Brain microvascular endothelial cell (primary cell): ENCODE measurements around the gene GNG13.

ENCODE experiments used
- DNase-seq: peaks from one replicate; pipeline ENCODE4 v3.0.0-alpha.2; 2020
- H3K27ac ChIP-seq: fragments of 250-450 bp; sonication (Bioruptor Pico); 2 replicates; pipeline ENCODE4 v1.5.1; 2020; ENCODE audit warnings: mild to moderate bottlenecking, moderate library complexity
- H3K27me3 ChIP-seq: fragments of 250-450 bp; sonication (Bioruptor Pico); replicated peaks from 2 replicates; pipeline ENCODE4 v1.5.1; 2020; ENCODE audit warnings: mild to moderate bottlenecking
- H3K36me3 ChIP-seq: fragments of 250-450 bp; sonication (Bioruptor Pico); replicated peaks from 2 replicates; pipeline ENCODE4 v1.5.1; 2020; ENCODE audit warnings: mild to moderate bottlenecking
- H3K4me3 ChIP-seq: 2 replicates; pipeline ENCODE4 v1.5.1; 2011; ENCODE audit warnings: low read depth, mild to moderate bottlenecking, control low read depth, low read length, moderate library complexity
- in situ Hi-C: cut with HindIII; loops from 2 replicates; pipeline ENCODE4 v1.10.0; 2017; ENCODE audit warnings: low sequenced_read_pairs, low pct_ligation_motif_present
- TF ChIP-seq, protein P1 (sequence below): IDR thresholded peaks from 2 replicates; pipeline ENCODE4 v1.5.1; 2011; ENCODE audit warnings: low read depth, mild to moderate bottlenecking, moderate library complexity, low read length, control low read depth, inconsistent platforms; ENCODE audit errors: missing control alignments

Gene GNG13

GRCh38 chr16:800834-801511, 439 bp upstream of the GNG13 start:
- H3K27me3 ChIP-seq: peaks cover 29% of the 10 kb centered on the region

GRCh38 chr16:799111-799947, 1.2 kb downstream of the GNG13 start:
- Histone ChIP-seq H3K27ac (no peak overlapping the region), H3K4me3 (no peak overlapping the region), H3K27me3 (peaks cover 29% of the 10 kb centered on the region), H3K36me3 (no peaks in the 10 kb centered on the region)
- no peak for DNase-seq
- TF ChIP-seq, protein P1, sequence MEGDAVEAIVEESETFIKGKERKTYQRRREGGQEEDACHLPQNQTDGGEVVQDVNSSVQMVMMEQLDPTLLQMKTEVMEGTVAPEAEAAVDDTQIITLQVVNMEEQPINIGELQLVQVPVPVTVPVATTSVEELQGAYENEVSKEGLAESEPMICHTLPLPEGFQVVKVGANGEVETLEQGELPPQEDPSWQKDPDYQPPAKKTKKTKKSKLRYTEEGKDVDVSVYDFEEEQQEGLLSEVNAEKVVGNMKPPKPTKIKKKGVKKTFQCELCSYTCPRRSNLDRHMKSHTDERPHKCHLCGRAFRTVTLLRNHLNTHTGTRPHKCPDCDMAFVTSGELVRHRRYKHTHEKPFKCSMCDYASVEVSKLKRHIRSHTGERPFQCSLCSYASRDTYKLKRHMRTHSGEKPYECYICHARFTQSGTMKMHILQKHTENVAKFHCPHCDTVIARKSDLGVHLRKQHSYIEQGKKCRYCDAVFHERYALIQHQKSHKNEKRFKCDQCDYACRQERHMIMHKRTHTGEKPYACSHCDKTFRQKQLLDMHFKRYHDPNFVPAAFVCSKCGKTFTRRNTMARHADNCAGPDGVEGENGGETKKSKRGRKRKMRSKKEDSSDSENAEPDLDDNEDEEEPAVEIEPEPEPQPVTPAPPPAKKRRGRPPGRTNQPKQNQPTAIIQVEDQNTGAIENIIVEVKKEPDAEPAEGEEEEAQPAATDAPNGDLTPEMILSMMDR: no peak
- in situ Hi-C loops: no loop called here

More at GRCh38 chr16:800834-801511, 439 bp upstream of the GNG13 start:
- no peak for DNase-seq
- Histone ChIP-seq H3K4me3 (no peak overlapping the region), H3K27ac (no peak overlapping the region), H3K36me3 (no peaks in the 10 kb centered on the region)
- TF ChIP-seq, protein P1: no peak
- in situ Hi-C loops: no loop called here

DNA sequence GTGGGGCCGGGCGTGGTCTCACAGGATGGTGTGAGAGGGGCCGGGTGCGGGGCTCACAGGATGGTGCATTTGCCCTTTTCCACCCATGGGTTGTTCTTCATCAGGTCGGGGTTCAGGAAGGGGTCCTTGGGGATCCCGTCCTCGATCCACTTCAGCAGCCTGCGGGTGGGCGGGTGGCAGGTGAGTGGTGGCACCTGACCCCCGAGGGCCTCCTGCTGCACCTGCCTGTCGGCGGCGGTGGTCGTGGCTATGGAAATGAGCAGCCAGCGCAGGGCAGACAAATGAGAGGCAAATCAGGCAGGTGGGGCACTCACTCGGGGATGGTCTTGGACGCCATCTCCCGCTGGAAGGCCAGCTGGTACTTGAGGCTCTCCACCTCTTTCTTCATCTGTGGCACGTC, 1.9 kb downstream of the GNG13 start:
- TF ChIP-seq, protein P1: no peak
- Histone ChIP-seq H3K27me3 (peaks cover 29% of the 10 kb centered on the region), H3K4me3 (no peak overlapping the region), H3K36me3 (no peaks in the 10 kb centered on the region), H3K27ac (no peak overlapping the region)
- DNase-seq: no peak
- in situ Hi-C loops: no loop called here

GRCh38 chr16:797686-798085, 2.8 kb downstream of the GNG13 start:
- in situ Hi-C loops: no loop called here
- H3K27me3 ChIP-seq: peaks cover 26% of the 10 kb centered on the region
- TF ChIP-seq, protein P1: no peak

DNA sequence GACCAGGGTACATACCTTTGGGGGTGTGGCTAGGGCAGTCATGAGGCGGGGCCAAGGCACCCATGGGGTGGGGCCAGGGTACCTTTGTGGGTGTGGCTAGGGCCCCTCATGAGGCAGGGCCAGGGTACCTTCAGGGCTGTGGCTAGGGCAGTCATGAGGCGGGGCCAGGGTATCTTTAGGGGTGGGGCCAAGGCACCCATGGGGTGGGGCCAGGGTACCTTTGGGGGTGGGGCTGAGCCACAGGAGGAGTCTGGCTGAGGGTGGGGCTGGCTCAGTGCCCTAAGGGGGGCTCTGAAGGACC, 3.5 kb downstream of the GNG13 start:
- Histone ChIP-seq H3K27ac (no peak overlapping the region), H3K4me3 (no peak overlapping the region), H3K36me3 (no peaks in the 10 kb centered on the region), H3K27me3 (peaks cover 21% of the 10 kb centered on the region)
- in situ Hi-C loops: no loop called here
- no peak for DNase-seq
- TF ChIP-seq, protein P1: no peak

More at GRCh38 chr16:797686-798085, 2.8 kb downstream of the GNG13 start:
- DNase-seq: no peak
- Histone ChIP-seq H3K27ac (no peak overlapping the region), H3K36me3 (no peaks in the 10 kb centered on the region), H3K4me3 (no peak overlapping the region)
